VCaP (cell line): ENCODE results near the gene GOLPH3.

ENCODE experiments used
- H3K27ac ChIP-seq: fragments of 450-650 bp; 2 replicates; pipeline ENCODE4 v1.5.1; 2017
- TF ChIP-seq, protein P1 (sequence below): fragments of 450-650 bp; conservative IDR thresholded peaks from 2 replicates; pipeline ENCODE4 v1.5.1; 2017; ENCODE audit warnings: mild to moderate bottlenecking, moderate library complexity

The GOLPH3 gene

GRCh38 chr5:32206053-32206452 lies 31.9 kb upstream of the GOLPH3 start:
- H3K27ac ChIP-seq, result no peak overlapping the region
- TF ChIP-seq, protein P1, sequence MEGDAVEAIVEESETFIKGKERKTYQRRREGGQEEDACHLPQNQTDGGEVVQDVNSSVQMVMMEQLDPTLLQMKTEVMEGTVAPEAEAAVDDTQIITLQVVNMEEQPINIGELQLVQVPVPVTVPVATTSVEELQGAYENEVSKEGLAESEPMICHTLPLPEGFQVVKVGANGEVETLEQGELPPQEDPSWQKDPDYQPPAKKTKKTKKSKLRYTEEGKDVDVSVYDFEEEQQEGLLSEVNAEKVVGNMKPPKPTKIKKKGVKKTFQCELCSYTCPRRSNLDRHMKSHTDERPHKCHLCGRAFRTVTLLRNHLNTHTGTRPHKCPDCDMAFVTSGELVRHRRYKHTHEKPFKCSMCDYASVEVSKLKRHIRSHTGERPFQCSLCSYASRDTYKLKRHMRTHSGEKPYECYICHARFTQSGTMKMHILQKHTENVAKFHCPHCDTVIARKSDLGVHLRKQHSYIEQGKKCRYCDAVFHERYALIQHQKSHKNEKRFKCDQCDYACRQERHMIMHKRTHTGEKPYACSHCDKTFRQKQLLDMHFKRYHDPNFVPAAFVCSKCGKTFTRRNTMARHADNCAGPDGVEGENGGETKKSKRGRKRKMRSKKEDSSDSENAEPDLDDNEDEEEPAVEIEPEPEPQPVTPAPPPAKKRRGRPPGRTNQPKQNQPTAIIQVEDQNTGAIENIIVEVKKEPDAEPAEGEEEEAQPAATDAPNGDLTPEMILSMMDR, result no peak

DNA sequence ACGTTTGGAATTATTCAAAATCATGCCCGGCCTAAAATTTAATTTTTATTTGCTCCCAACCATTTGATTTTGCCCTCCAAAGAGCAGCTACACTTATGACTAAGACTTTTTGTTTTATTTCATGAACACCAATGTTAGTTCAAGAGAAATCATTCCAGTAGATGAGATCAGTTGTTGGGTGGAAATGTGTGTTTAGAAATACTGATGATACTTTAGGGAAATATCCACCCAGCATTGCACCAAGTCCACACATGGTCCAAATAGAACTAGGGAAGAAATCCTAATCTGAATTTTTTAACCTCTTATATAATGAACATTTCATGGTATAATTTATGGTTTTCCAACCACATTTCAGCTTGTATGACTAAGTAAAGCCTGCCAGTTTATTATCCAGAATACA lies 28.3 kb upstream of the GOLPH3 start:
- no peak overlapping the region for H3K27ac ChIP-seq
- TF ChIP-seq, protein P1, result no peak

- TF ChIP-seq, protein P1, result no peak
- H3K27ac ChIP-seq, result no peak overlapping the region
Observed at GRCh38 chr5:32201122-32201753, 27.1 kb upstream of the GOLPH3 start.

DNA sequence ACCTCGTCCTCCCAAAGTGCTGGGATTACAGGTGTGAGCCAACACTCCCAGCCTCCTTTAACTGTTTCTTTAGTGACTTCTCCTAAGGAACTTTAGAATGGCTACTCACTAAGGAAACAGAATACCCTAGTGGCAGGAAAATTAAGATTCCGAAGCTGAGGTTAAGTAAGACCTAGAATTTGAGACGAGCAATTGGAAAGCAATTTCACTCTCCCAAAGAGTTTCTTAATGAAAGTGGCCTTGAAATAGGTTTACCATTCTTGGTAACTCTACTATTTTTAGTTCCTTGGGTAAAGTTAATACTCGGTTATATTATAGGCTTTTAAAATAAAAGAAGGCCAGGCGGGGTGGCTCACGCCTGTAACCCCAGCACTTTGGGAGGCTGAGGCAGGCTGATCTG lies 22.9 kb upstream of the GOLPH3 start:
- H3K27ac ChIP-seq, result no peak overlapping the region
- TF ChIP-seq, protein P1, result no peak

- peak overlapping the region; percentile 93; the same call in 1 of the 2 replicates for H3K27ac ChIP-seq
- TF ChIP-seq, protein P1, result no peak
Observed at GRCh38 chr5:32195265-32195664, 21.1 kb upstream of the GOLPH3 start.

GRCh38 chr5:32193591-32193990 lies 19.5 kb upstream of the GOLPH3 start:
- TF ChIP-seq, protein P1, result no peak
- H3K27ac ChIP-seq, result peak overlapping the region; percentile 93

- H3K27ac ChIP-seq, result peak overlapping the region; percentile 23; the same call in 1 of the 2 replicates
- TF ChIP-seq, protein P1, result no peak
Observed at GRCh38 chr5:32190095-32190494, 16.0 kb upstream of the GOLPH3 start.
